K562 (cell line): ENCODE measurements around the gene FIS1. TPM values are rescaled to one million over a fixed set of nuclear protein-coding genes. Genes with fewer than 3 reads are reported as not detected.

Source experiments
- AFF4 ChIP-seq: sonication (generic); formaldehyde crosslinking; IDR thresholded peaks from 2 replicates; pipeline ENCODE4 v1.8.0; 2023; ENCODE audit warnings: mild to moderate bottlenecking, missing genetic modification reagents
- BCLAF1 ChIP-seq, 2 experiments: fragments of 450-650 bp in 1 of 2; IDR thresholded peaks; 2 replicates each; pipeline ENCODE4 v1.6.1; 2011 to 2017; ENCODE audit warnings: low read depth in 2 of 2, antibody characterized with exemption in 1 of 2, borderline replicate concordance in 1 of 2, low read length in 1 of 2, mild to moderate bottlenecking in 1 of 2, mixed read lengths in 1 of 2; ENCODE audit not compliant: control insufficient read depth in 1 of 2
- CGGBP1 ChIP-seq: fragments of 250-450 bp; sonication (Bioruptor Pico); IDR thresholded peaks from 2 replicates; pipeline ENCODE4 v1.9.0; 2021; ENCODE audit warnings: mild to moderate bottlenecking
- EGR1 ChIP-seq: fragments of 450-650 bp; conservative IDR thresholded peaks from 2 replicates; pipeline ENCODE4 v1.6.1; 2017; ENCODE audit warnings: mild to moderate bottlenecking
- ERF ChIP-seq: fragments of 450-650 bp; formaldehyde crosslinking; IDR thresholded peaks from 2 replicates; pipeline ENCODE4 v1.4.0; 2020; ENCODE audit warnings: mild to moderate bottlenecking, mixed read lengths
- FIP1L1 ChIP-seq: fragments of 200-400 bp; formaldehyde crosslinking; IDR thresholded peaks from 2 replicates; pipeline ENCODE4 v1.6.1; 2018; ENCODE audit warnings: mild to moderate bottlenecking, low read depth, low read length; ENCODE audit not compliant: poor library complexity, severe bottlenecking
- FOXJ3 ChIP-seq: sonication (generic); formaldehyde crosslinking; IDR thresholded peaks from 2 replicates; pipeline ENCODE4 v1.4.0; 2020; ENCODE audit warnings: mild to moderate bottlenecking, missing genetic modification reagents
- HDAC8 ChIP-seq: fragments of 450-650 bp; IDR thresholded peaks from 2 replicates; pipeline ENCODE4 v1.6.1; 2016; ENCODE audit warnings: mild to moderate bottlenecking, missing genetic modification characterization, moderate library complexity, missing compliant biosample characterization
- MAFG ChIP-seq: fragments of 450-650 bp; conservative IDR thresholded peaks from 2 replicates; pipeline ENCODE4 v1.6.1; 2016; ENCODE audit warnings: missing genetic modification characterization, missing compliant biosample characterization
- MAZ ChIP-seq, 2 experiments: fragments of 450-650 bp in 1 of 2; sonication (generic) in 1 of 2; formaldehyde crosslinking; IDR thresholded peaks in 1 of 2; conservative IDR thresholded peaks in 1 of 2; 2 replicates each; pipeline versions ENCODE4 v1.4.0 to v1.5.0; 2020; ENCODE audit warnings: mild to moderate bottlenecking in 1 of 2, missing genetic modification reagents in 1 of 2
- MECOM ChIP-seq: fragments of 250-450 bp; sonication (Bioruptor Pico); IDR thresholded peaks from 2 replicates; pipeline ENCODE4 v1.8.0; 2022; ENCODE audit warnings: inconsistent platforms
- RBBP5 ChIP-seq: fragments of 200-600 bp; sonication (generic); IDR thresholded peaks from 2 replicates; pipeline ENCODE4 v1.6.1; 2012; ENCODE audit warnings: borderline replicate concordance, mild to moderate bottlenecking, low read length, control low read depth, inconsistent platforms; ENCODE audit not compliant: insufficient read depth, poor library complexity, severe bottlenecking
- RBM22 ChIP-seq: fragments of 200-400 bp; formaldehyde crosslinking; IDR thresholded peaks from 2 replicates; pipeline ENCODE4 v1.6.1; 2018; ENCODE audit warnings: low read length, low read depth; ENCODE audit not compliant: poor library complexity, severe bottlenecking
- RCOR1 ChIP-seq, 2 experiments: IDR thresholded peaks; 2 replicates each; pipeline ENCODE4 v1.6.1; 2012; ENCODE audit warnings: low read depth in 2 of 2, low read length in 2 of 2, borderline replicate concordance in 1 of 2, improper control_type of control experiment in 1 of 2
- SAFB2 ChIP-seq: fragments of 200-400 bp; formaldehyde crosslinking; IDR thresholded peaks from 2 replicates; pipeline ENCODE4 v1.6.1; 2018; ENCODE audit warnings: borderline replicate concordance, low read length, low read depth, moderate library complexity; ENCODE audit not compliant: severe bottlenecking
- SMARCA4 ChIP-seq: fragments of 450-650 bp; IDR thresholded peaks from 2 replicates; pipeline ENCODE4 v1.6.1; 2016
- SNAPC5 ChIP-seq: fragments of 250-450 bp; sonication (Bioruptor Pico); IDR thresholded peaks from 2 replicates; pipeline ENCODE4 v1.8.0; 2021; ENCODE audit warnings: moderate library complexity, mild to moderate bottlenecking, inconsistent platforms
- TAF9B ChIP-seq: fragments of 450-650 bp; IDR thresholded peaks from 2 replicates; pipeline ENCODE4 v1.6.1; 2018; ENCODE audit warnings: mild to moderate bottlenecking; ENCODE audit not compliant: partially characterized antibody
- TSC22D4 ChIP-seq: fragments of 450-650 bp; IDR thresholded peaks from 2 replicates; pipeline ENCODE4 v1.6.1; 2016; ENCODE audit warnings: missing genetic modification characterization, missing biosample characterization, control low read depth
- ZNF121 ChIP-seq: sonication (generic); formaldehyde crosslinking; conservative IDR thresholded peaks from 2 replicates; pipeline ENCODE4 v1.8.0; 2022; ENCODE audit warnings: missing genetic modification reagents
- polyA plus RNA-seq, 8 experiments: library from polyadenylated mRNA; depleted of rRNA in 4 of 8; stranded (reverse) in 5 of 8; unstranded in 3 of 8; fragments of >200 nt; fragmentation: Nextera tagmentation in 2 of 8; fragmentation: Illumina TruSeq in 1 of 8; extraction: Ambion mirVana in 2 of 8; extraction: Trizol in 1 of 8; gene quantifications; 2 replicates each; pipeline versions ENCODE4 v1.2.1 to v1.2.3, GENCODE V29; 2011 to 2014; ENCODE audit warnings: inconsistent platforms in 1 of 8, missing spikeins in 1 of 8
- total RNA-seq, 7 experiments: library from RNA; depleted of rRNA in 6 of 7; stranded (reverse); fragments of >200 nt in 6 of 7; fragmentation: Illumina TruSeq in 2 of 7; extraction: Trizol in 2 of 7; gene quantifications; 2 replicates each; pipeline versions ENCODE4 v1.2.1 to v1.2.3, GENCODE V29; 2011 to 2021; ENCODE audit warnings: low replicate concordance in 1 of 7

Gene FIS1
- total and polyA plus RNA-seq, 9 of the 15 experiments (the other 6 are each of a cell fraction or from before 2014, with no cell fraction given): 86.0 to 257 (median 144) TPM

- TF ChIP-seq MECOM (CRISPR knock-in tag): 0 out of 2 replicates have a peak, but pooled peaks have one; percentile 44
- TF ChIP-seq HDAC8: no peak
- no peak for TF ChIP-seq ZNF121 (CRISPR knock-in tag)
- TF ChIP-seq BCLAF1 (IDR thresholded peaks at IDR 0.05; ENCODE audit: borderline replicate concordance in 1 of 2, control insufficient read depth in 1 of 2, low read depth in 2 of 2, low read length in 1 of 2): peak in 1 of 2 experiments; percentile 50; a peak in 2 of 4 replicates
- peak; percentile 60 for TF ChIP-seq RBBP5
- TF ChIP-seq MAFG: no peak
- TF ChIP-seq CGGBP1 (CRISPR knock-in tag): no peak
- TF ChIP-seq TSC22D4 (tag): no peak
- peak; percentile 62 for TF ChIP-seq RBM22
- TF ChIP-seq MAZ (CRISPR knock-in tag; conservative IDR thresholded peaks at IDR 0.05 in 1 of 2, IDR thresholded peaks at IDR 0.05 in 1 of 2): peak; percentile 76 to 95
- TF ChIP-seq EGR1: peak; percentile 64
- peak; percentile 0 to 32; a peak in 1 of 4 replicates for TF ChIP-seq RCOR1 (IDR thresholded peaks at IDR 0.05; ENCODE audit: borderline replicate concordance in 1 of 2, low read depth in 2 of 2, low read length in 2 of 2)
- TF ChIP-seq AFF4: peak; percentile 93; the same call in 1 of the 2 replicates
- no peak for TF ChIP-seq SAFB2
- peak; percentile 79 for TF ChIP-seq FIP1L1
- peak; percentile 54 for TF ChIP-seq ERF (CRISPR knock-in tag)
- no peak for TF ChIP-seq TAF9B
- no peak for TF ChIP-seq FOXJ3 (CRISPR knock-in tag)
- no peak for TF ChIP-seq SNAPC5 (CRISPR knock-in tag)
- TF ChIP-seq SMARCA4: no peak
These were observed at the start of gene FIS1 (continued) for GRCh38 chr7:101244375-101245146.
